ENCODE data around the gene PACRG.

Gene PACRG

GRCh38 chr6:163123098-163123497 lies 395.3 kb downstream of the PACRG start:
- H3K27ac Mint-ChIP-seq: no peak overlapping the region
- H3K4me3 Mint-ChIP-seq: no peak overlapping the region
- TF ChIP-seq CTCF (IDR thresholded peaks at IDR 0.05): no peak
- H3K27me3 Mint-ChIP-seq (ENCODE audit: low read depth, poor library complexity): no peaks in the 10 kb centered on the region
- peaks cover 15% of the 10 kb centered on the region for H3K9me3 Mint-ChIP-seq
- no peak for DNase-seq
- peaks cover 6% of the 10 kb centered on the region for H3K36me3 Mint-ChIP-seq (ENCODE audit: low read depth)
- no peaks in the 10 kb centered on the region for H3K4me1 Mint-ChIP-seq

GRCh38 chr6:163126741-163127140 lies 399.0 kb downstream of the PACRG start:
- peaks cover 3% of the 10 kb centered on the region for H3K27me3 Mint-ChIP-seq (ENCODE audit: low read depth, poor library complexity)
- peaks cover 14% of the 10 kb centered on the region for H3K9me3 Mint-ChIP-seq
- no peak overlapping the region for H3K27ac Mint-ChIP-seq
- no peak overlapping the region for H3K4me3 Mint-ChIP-seq
- no peak for TF ChIP-seq CTCF (IDR thresholded peaks at IDR 0.05)
- H3K36me3 Mint-ChIP-seq (ENCODE audit: low read depth): peaks cover 6% of the 10 kb centered on the region
- H3K4me1 Mint-ChIP-seq: no peaks in the 10 kb centered on the region
- DNase-seq: no peak

GRCh38 chr6:163127587-163127986 lies 399.8 kb downstream of the PACRG start:
- no peak for TF ChIP-seq CTCF (IDR thresholded peaks at IDR 0.05)
- H3K36me3 Mint-ChIP-seq (ENCODE audit: low read depth): peaks cover 2% of the 10 kb centered on the region
- no peak overlapping the region for H3K27ac Mint-ChIP-seq
- H3K27me3 Mint-ChIP-seq (ENCODE audit: low read depth, poor library complexity): peaks cover 3% of the 10 kb centered on the region
- H3K9me3 Mint-ChIP-seq: peaks cover 5% of the 10 kb centered on the region
- no peaks in the 10 kb centered on the region for H3K4me1 Mint-ChIP-seq
- DNase-seq: no peak
- H3K4me3 Mint-ChIP-seq: no peak overlapping the region

DNA sequence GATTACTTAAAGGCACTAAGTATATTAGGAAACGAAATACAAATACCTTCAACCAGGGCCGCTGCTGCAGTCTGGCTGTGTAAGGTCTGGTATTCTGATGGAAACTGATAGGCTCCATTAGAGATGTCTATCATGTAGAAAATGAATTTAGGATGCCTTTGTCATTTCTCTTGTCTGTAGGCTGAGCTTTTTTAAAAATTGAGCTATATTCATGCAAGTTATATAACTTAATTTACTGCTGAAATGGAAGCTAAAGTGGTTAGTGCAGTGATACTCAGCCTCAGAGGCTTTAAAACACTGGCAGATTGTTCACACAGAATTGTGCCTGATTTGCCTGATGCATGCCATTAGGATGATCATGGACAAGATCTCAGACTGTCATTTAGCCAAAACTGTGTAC lies 400.6 kb downstream of the PACRG start:
- H3K27ac Mint-ChIP-seq: no peak overlapping the region
- peaks cover 8% of the 10 kb centered on the region for H3K27me3 Mint-ChIP-seq (ENCODE audit: low read depth, poor library complexity)
- no peaks in the 10 kb centered on the region for H3K36me3 Mint-ChIP-seq (ENCODE audit: low read depth)
- H3K9me3 Mint-ChIP-seq: no peaks in the 10 kb centered on the region
- no peaks in the 10 kb centered on the region for H3K4me1 Mint-ChIP-seq
- TF ChIP-seq CTCF (IDR thresholded peaks at IDR 0.05): no peak
- DNase-seq: no peak
- H3K4me3 Mint-ChIP-seq: no peak overlapping the region

- Mint-ChIP-seq H3K27me3 (ENCODE audit: low read depth, poor library complexity) (peaks cover 14% of the 10 kb centered on the region), H3K9me3 (no peaks in the 10 kb centered on the region), H3K36me3 (ENCODE audit: low read depth) (no peaks in the 10 kb centered on the region), H3K4me3 (no peak overlapping the region), H3K27ac (no peak overlapping the region), H3K4me1 (no peaks in the 10 kb centered on the region)
- DNase-seq: no peak
- TF ChIP-seq CTCF (IDR thresholded peaks at IDR 0.05): no peak
Observed at GRCh38 chr6:163132050-163132750, 404.4 kb downstream of the PACRG start.

DNA sequence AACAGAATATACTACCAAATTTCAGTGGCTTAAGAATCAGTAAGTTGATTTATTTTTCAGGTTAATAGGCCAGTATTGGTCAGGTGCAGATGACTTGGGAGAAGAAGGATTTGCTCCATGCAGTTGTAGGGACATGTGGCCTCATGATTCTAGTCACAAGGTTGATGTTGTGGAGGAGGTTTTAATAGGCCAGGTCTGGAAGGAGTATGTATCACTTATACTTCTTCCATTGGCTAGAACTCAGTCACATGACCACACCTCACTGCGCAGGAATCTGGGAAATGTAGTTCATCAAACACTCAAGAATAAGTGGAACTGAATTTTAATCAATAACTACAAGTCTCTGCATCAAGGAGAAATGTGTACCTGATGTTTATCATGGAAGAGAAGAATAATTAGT lies 405.2 kb downstream of the PACRG start:
- no peak for DNase-seq
- TF ChIP-seq CTCF (IDR thresholded peaks at IDR 0.05): no peak

More for the DNA sequence above, 405.2 kb downstream of the PACRG start:
- Mint-ChIP-seq H3K36me3 (ENCODE audit: low read depth) (no peaks in the 10 kb centered on the region), H3K27ac (no peak overlapping the region), H3K4me1 (no peaks in the 10 kb centered on the region), H3K4me3 (no peak overlapping the region), H3K27me3 (ENCODE audit: low read depth, poor library complexity) (peaks cover 14% of the 10 kb centered on the region), H3K9me3 (no peaks in the 10 kb centered on the region)

Data from nephron progenitor cell (in vitro differentiated cells).